GM13977 (cell line): Measurements from ENCODE around the gene EPHA7.

Experiments used
- DNase-seq: peaks from one replicate; pipeline ENCODE4 v3.0.0; 2012; ENCODE audit warnings: low spot score
- CTCF ChIP-seq: IDR thresholded peaks from 2 replicates; pipeline ENCODE4 v1.5.1; 2012; ENCODE audit warnings: mild to moderate bottlenecking, control low read depth; ENCODE audit not compliant: insufficient read depth; ENCODE audit errors: extremely low read depth, missing control alignments
- in situ Hi-C: fragments of 300-500 bp; cut with MboI; formaldehyde crosslinking; loops from one replicate; pipeline ENCODE4 v1.12.0; 2022; ENCODE audit warnings: low sequenced_read_pairs, low pct_unique_long_range_greater_than_20kb, mixed read lengths, inconsistent platforms; ENCODE audit not compliant: unreplicated experiment

The EPHA7 gene

GRCh38 chr6:93358435-93358834, 60.9 kb downstream of the EPHA7 start:
- no peak for DNase-seq
- in situ Hi-C loops = no loop called here
- no peak for TF ChIP-seq CTCF

- in situ Hi-C loops = no loop called here
- no peak for TF ChIP-seq CTCF
- DNase-seq = no peak
Measured at GRCh38 chr6:93352604-93353003, 66.8 kb downstream of the EPHA7 start.

GRCh38 chr6:93351222-93351621, 68.1 kb downstream of the EPHA7 start:
- in situ Hi-C loops = no loop called here
- TF ChIP-seq CTCF = no peak
- DNase-seq = no peak

- no peak for DNase-seq
- no peak for TF ChIP-seq CTCF
- in situ Hi-C loops = no loop called here
Measured at GRCh38 chr6:93350774-93351173, 68.6 kb downstream of the EPHA7 start.

GRCh38 chr6:93344333-93344835, 75.0 kb downstream of the EPHA7 start:
- DNase-seq = no peak
- in situ Hi-C loops = no loop called here
- TF ChIP-seq CTCF = no peak

- TF ChIP-seq CTCF = no peak
- DNase-seq = no peak
- in situ Hi-C loops = no loop called here
Measured at GRCh38 chr6:93343476-93343875, 75.9 kb downstream of the EPHA7 start.
